AG09319 (cell line): ENCODE results near the gene PRKCB.

Experiments used
- DNase-seq: peaks from one replicate; pipeline ENCODE4 v3.0.0-alpha.2; 2010; ENCODE audit warnings: low read depth; ENCODE audit errors: extremely low read depth
- CTCF ChIP-seq: IDR thresholded peaks from 2 replicates; pipeline ENCODE4 v1.5.1; 2011; ENCODE audit warnings: low read depth, mild to moderate bottlenecking, inconsistent platforms, low read length, moderate library complexity

The PRKCB gene

GRCh38 chr16:24114876-24115275 lies 279.1 kb downstream of the PRKCB start:
- TF ChIP-seq CTCF: no peak
- no peak for DNase-seq

GRCh38 chr16:24116046-24116776 lies 280.4 kb downstream of the PRKCB start:
- TF ChIP-seq CTCF: no peak

DNA sequence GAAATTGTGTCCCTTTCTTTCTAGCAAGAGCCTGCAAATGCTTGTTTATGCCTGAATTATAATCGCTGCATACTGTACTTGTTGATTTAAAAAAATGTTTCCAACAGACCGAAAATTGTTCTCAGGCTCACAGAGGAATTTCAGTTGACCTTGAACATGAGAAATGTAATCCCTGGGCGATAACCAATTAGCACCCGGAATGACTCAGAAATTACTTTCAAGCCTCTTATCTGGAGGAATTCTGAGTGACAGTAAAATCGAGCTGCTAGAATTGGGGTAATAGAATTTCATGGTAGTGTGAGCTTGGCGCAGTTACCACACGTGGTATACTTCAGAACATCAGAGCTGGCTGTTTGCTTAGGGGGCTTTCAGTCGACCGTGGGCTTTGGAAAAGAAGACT lies 281.2 kb downstream of the PRKCB start:
- TF ChIP-seq CTCF: no peak
- DNase-seq: no peak

More at GRCh38 chr16:24116046-24116776, 280.4 kb downstream of the PRKCB start:
- DNase-seq: no peak

DNA sequence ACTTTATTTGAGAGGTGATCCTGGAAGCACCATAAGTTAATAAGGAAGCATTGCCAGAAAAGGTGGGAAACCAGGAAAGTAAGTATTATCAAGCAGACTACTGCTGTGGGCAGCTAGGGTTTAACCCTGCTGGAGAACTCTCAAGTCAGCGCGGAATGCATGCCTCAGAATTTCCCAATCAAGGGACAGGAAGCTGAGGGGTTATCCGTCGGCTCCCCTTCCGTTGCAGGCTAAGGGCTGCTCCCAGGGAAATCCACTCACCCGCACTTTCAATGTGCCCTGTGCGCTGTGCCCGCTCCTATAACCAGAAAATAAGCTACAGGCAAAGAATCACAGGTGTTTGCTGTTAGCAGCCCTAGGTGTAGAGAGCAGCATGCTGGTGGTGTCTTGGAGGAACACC lies 281.9 kb downstream of the PRKCB start:
- no peak for TF ChIP-seq CTCF
- no peak for DNase-seq

GRCh38 chr16:24118126-24118821 lies 282.5 kb downstream of the PRKCB start:
- TF ChIP-seq CTCF: no peak
- no peak for DNase-seq

GRCh38 chr16:24119807-24120206 lies 284.0 kb downstream of the PRKCB start:
- no peak for TF ChIP-seq CTCF
- no peak for DNase-seq

- no peak for DNase-seq
- TF ChIP-seq CTCF: no peak
Observed at GRCh38 chr16:24123275-24123674, 287.5 kb downstream of the PRKCB start.
